Measurements from ENCODE around the gene DTWD2. TPM values are rescaled to one million over a fixed set of nuclear protein-coding genes. Genes with fewer than 3 reads are reported as not detected.
"Not testable (repeated sequence)": the region's sequence is repeated elsewhere in the genome, so short reads cannot be mapped to it uniquely, and the experiment has no call there.

Gene DTWD2
- total and polyA plus RNA-seq, 2 of the 4 experiments (the other 2 are of a cell fraction) = 1.2 to 1.8 TPM

- Histone ChIP-seq H2BK5ac (ENCODE audit: low read depth, low read length, poor library complexity, severe bottlenecking) (no peak overlapping the region), H3K9me1 (ENCODE audit: insufficient read depth, low read length) (no peaks in the 10 kb centered on the region), H3K4me3 (ENCODE audit: insufficient read depth, low read depth, low read length) (no peak overlapping the region), H3K27ac (ENCODE audit: insufficient read depth, low read length) (no peak overlapping the region), H3K18ac (ENCODE audit: low read depth, low read length) (no peak overlapping the region), H3K36me3 (ENCODE audit: control insufficient read depth, insufficient read depth, low read length) (no peaks in the 10 kb centered on the region), H3K4ac (ENCODE audit: low read depth, low read length) (no peak overlapping the region), H2BK20ac (ENCODE audit: low read depth, low read length) (no peak overlapping the region), H3K9me3 (ENCODE audit: control insufficient read depth, insufficient read depth, low read length) (no peaks in the 10 kb centered on the region), H4K91ac (ENCODE audit: insufficient read depth, low read depth, low read length) (no peak overlapping the region), H3K4me1 (ENCODE audit: control insufficient read depth, insufficient read depth, low read length) (no peaks in the 10 kb centered on the region), H2AFZ (replicated peaks; ENCODE audit: low read length, poor library complexity) (no peak overlapping the region), H2BK120ac (ENCODE audit: low read depth, low read length) (no peak overlapping the region), H2AK5ac (ENCODE audit: low read depth, low read length) (no peak overlapping the region), H4K8ac (ENCODE audit: low read depth in 2 of 2, low read length in 2 of 2) (no peak overlapping the region), H3K56ac (ENCODE audit: extremely low read depth, insufficient read depth, low read length) (no peak overlapping the region), H3K23ac (ENCODE audit: low read depth, low read length) (no peak overlapping the region), H4K5ac (ENCODE audit: low read depth, low read length) (no peak overlapping the region), H3K9ac (ENCODE audit: low read depth, low read length) (no peak overlapping the region), H3K27me3 (ENCODE audit: control insufficient read depth, insufficient read depth, low read length) (no peaks in the 10 kb centered on the region), H3K14ac (replicated peaks; ENCODE audit: low read depth, low read length) (no peak overlapping the region), H2AK9ac (replicated peaks; ENCODE audit: low read depth, low read length, poor library complexity) (no peak overlapping the region), H3K4me2 (ENCODE audit: low read depth, low read length) (no peak overlapping the region), H2BK15ac (ENCODE audit: low read depth, low read length) (no peak overlapping the region), H4K20me1 (ENCODE audit: insufficient read depth, low read length) (no peaks in the 10 kb centered on the region), H3K79me1 (ENCODE audit: low read depth in 1 of 2, low read length in 2 of 2) (no peaks in the 10 kb centered on the region)
- DNase-seq (no peak), ATAC-seq (ENCODE audit: low read depth) (no peak)
- POLR2A ChIA-PET (ENCODE audit: unreplicated experiment) = no interaction called here
- CTCF ChIA-PET = no interaction called here
- in situ Hi-C loops (cut with MboI; ENCODE audit: low sequenced_read_pairs) = no loop called here
- dilution Hi-C loops (cut with HindIII; ENCODE audit: low sequenced_read_pairs, unreplicated experiment) = no loop called here
- BruUV-seq (replicated peaks) = no TSS peak
- intact Hi-C loops (cut with micrococcal nuclease) = no loop called here
- TF ChIP-seq RAD21 (IDR thresholded peaks at IDR 0.05; ENCODE audit: low read length) (no peak), MAFK (IDR thresholded peaks at IDR 0.05; ENCODE audit: low read depth, low read length) (no peak), RCOR1 (IDR thresholded peaks at IDR 0.05; ENCODE audit: insufficient replicate concordance, low read length) (no peak)
- no CpG with 5 or more reads among the region's 2 CpGs for WGBS, 2 experiments (ENCODE audit: extremely low coverage in 2 of 2, insufficient read length in 1 of 2)
Measured at GRCh38 chr5:118980017-118980416, 8.3 kb downstream of the DTWD2 start.

GRCh38 chr5:118973779-118974445, 14.4 kb downstream of the DTWD2 start:
- H2AK5ac ChIP-seq (ENCODE audit: low read depth, low read length); H3K27ac ChIP-seq (ENCODE audit: insufficient read depth, low read length); H4K5ac ChIP-seq (ENCODE audit: low read depth, low read length); ATAC-seq (ENCODE audit: low read depth); H3K36me3 ChIP-seq (ENCODE audit: control insufficient read depth, insufficient read depth, low read length); H3K9ac ChIP-seq (ENCODE audit: low read depth, low read length); H3K79me1 ChIP-seq (ENCODE audit: low read depth in 1 of 2, low read length in 2 of 2); H3K4me1 ChIP-seq (ENCODE audit: control insufficient read depth, insufficient read depth, low read length); dilution Hi-C loops (cut with HindIII; ENCODE audit: low sequenced_read_pairs, unreplicated experiment); H2BK20ac ChIP-seq (ENCODE audit: low read depth, low read length); H4K20me1 ChIP-seq (ENCODE audit: insufficient read depth, low read length); BruUV-seq (replicated peaks); H4K91ac ChIP-seq (ENCODE audit: insufficient read depth, low read depth, low read length); H3K27me3 ChIP-seq (ENCODE audit: control insufficient read depth, insufficient read depth, low read length); H3K23ac ChIP-seq (ENCODE audit: low read depth, low read length); H3K18ac ChIP-seq (ENCODE audit: low read depth, low read length); H3K14ac ChIP-seq (replicated peaks; ENCODE audit: low read depth, low read length); H2BK120ac ChIP-seq (ENCODE audit: low read depth, low read length); intact Hi-C loops (cut with micrococcal nuclease); H2BK15ac ChIP-seq (ENCODE audit: low read depth, low read length); H4K8ac ChIP-seq (ENCODE audit: low read depth in 2 of 2, low read length in 2 of 2); H3K4me2 ChIP-seq (ENCODE audit: low read depth, low read length); H2BK5ac ChIP-seq (ENCODE audit: low read depth, low read length, poor library complexity, severe bottlenecking); H3K9me1 ChIP-seq (ENCODE audit: insufficient read depth, low read length); in situ Hi-C loops (cut with MboI; ENCODE audit: low sequenced_read_pairs); H3K56ac ChIP-seq (ENCODE audit: extremely low read depth, insufficient read depth, low read length); H3K9me3 ChIP-seq (ENCODE audit: control insufficient read depth, insufficient read depth, low read length); H3K4ac ChIP-seq (ENCODE audit: low read depth, low read length); H3K4me3 ChIP-seq (ENCODE audit: insufficient read depth, low read depth, low read length); POLR2A ChIA-PET (ENCODE audit: unreplicated experiment); DNase-seq; H2AFZ ChIP-seq (replicated peaks; ENCODE audit: low read length, poor library complexity); H2AK9ac ChIP-seq (replicated peaks; ENCODE audit: low read depth, low read length, poor library complexity): not testable (repeated sequence)
- no CpG with 5 or more reads among the region's 23 CpGs for WGBS, 2 experiments (ENCODE audit: extremely low coverage in 2 of 2, insufficient read length in 1 of 2)
- CTCF ChIA-PET = interaction anchor here (1.4 kb wide), 1 partner anchor 14 kb away, joined by 6 read pairs; no protein-coding TSS in a partner anchor
